SJCRH30 (cell line): ENCODE data around the gene OXT. TPM values are rescaled to one million over a fixed set of nuclear protein-coding genes. Genes with fewer than 3 reads are reported as not detected.

Source experiments
- DNase-seq, 2 experiments: peaks; one replicate each; pipeline ENCODE4 v3.0.0-alpha.2; 2015 to 2020
- H3K27ac ChIP-seq: fragments of 250-450 bp; sonication (Bioruptor Pico); 2 replicates; pipeline ENCODE4 v1.5.1; 2020; ENCODE audit warnings: mild to moderate bottlenecking, moderate library complexity
- H3K27me3 ChIP-seq: fragments of 250-450 bp; sonication (Bioruptor Pico); 2 replicates; pipeline ENCODE4 v1.5.1; 2020; ENCODE audit warnings: mild to moderate bottlenecking, moderate library complexity
- H3K36me3 ChIP-seq: fragments of 250-450 bp; sonication (Bioruptor Pico); 2 replicates; pipeline ENCODE4 v1.5.1; 2020; ENCODE audit warnings: mild to moderate bottlenecking, moderate library complexity
- H3K4me1 ChIP-seq: fragments of 250-450 bp; sonication (Bioruptor Pico); 2 replicates; pipeline ENCODE4 v1.5.1; 2020; ENCODE audit warnings: mild to moderate bottlenecking, moderate library complexity
- H3K4me3 ChIP-seq: fragments of 250-450 bp; sonication (Bioruptor Pico); 2 replicates; pipeline ENCODE4 v1.5.1; 2020; ENCODE audit warnings: mild to moderate bottlenecking, moderate library complexity
- H3K9me3 ChIP-seq: fragments of 250-450 bp; sonication (Bioruptor Pico); replicated peaks from 2 replicates; pipeline ENCODE4 v1.5.1; 2020; ENCODE audit warnings: mild to moderate bottlenecking, moderate library complexity
- total RNA-seq: library from RNA; depleted of rRNA; stranded (reverse); fragments of >200 nt; shearing (Covaris generic); gene quantifications from 2 replicates; pipeline ENCODE4 v1.2.3, GENCODE V29; 2014

OXT gene
- total RNA-seq, 1 experiment from 2014 or later = not detected

DNA sequence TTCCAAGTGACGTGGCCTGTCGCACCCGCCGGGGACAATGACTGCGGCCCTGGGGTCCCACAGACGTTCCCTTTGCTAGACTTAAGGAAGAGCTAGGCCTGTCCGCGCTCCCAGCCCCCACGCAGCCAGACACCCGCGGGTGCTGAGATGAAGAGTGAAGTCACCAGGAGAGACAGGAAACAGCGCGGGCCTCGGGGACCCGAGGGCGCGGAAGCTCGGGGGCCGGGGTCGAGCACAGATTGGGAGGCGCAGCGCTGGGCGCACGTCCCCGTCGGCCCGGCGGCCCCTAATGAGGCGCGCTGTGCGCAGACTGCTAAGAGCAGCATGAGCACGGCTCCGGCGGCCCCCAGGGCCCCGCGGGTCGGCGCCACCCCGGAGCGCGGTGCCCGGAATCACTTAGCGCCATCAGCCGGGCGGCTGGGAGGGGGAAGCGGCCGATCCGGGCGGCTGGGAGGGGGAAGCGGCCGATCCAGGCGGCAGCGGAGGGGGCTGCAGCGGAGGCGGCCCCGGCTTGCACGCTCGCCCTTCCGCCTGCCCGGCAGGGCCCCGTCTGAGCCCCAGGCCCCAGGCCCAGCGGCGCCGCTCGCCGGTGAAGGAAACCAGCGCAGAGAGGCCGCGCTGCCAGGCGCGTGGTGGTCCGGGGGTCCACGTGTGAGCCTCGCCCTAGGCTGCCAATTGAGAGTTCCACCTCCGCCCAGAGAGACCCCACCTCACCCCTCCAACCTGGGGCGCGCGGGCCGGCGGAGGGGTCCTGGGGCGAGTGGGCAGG is 21.4 kb downstream of the OXT start:
- DNase-seq = no peak
- Histone ChIP-seq H3K4me3 (no peak overlapping the region), H3K27ac (no peak overlapping the region), H3K27me3 (no peaks in the 10 kb centered on the region), H3K36me3 (no peaks in the 10 kb centered on the region), H3K9me3 (no peaks in the 10 kb centered on the region), H3K4me1 (no peaks in the 10 kb centered on the region)

DNA sequence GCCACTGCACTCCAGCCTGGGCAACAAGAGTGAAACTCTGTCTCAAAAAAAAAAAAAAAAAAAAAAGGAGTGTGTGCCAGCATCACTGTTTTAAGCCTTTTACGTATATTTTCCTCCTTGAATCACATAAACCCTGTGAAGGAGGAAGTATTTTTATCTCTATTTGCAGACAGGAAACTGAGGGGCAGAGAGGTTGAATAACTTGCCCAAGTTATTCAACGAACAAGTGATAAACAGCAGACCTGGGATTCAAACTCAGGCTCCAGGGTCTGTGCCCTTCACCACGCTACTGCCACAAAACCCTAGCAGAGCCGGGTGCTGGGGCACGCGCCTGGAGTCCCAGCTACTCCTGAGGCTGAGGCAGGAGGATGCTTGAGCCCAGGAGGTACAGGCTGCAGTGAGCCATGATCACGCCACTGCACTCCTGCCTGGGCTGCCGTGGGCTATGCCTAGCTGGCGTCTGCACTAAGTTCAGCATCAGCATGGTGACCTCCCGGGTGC is 22.5 kb downstream of the OXT start:
- Histone ChIP-seq H3K9me3 (no peaks in the 10 kb centered on the region), H3K4me1 (no peaks in the 10 kb centered on the region), H3K4me3 (no peak overlapping the region), H3K36me3 (no peaks in the 10 kb centered on the region), H3K27me3 (no peaks in the 10 kb centered on the region), H3K27ac (no peak overlapping the region)
- DNase-seq = no peak

GRCh38 chr20:3094848-3095629 is 23.6 kb downstream of the OXT start:
- no peaks in the 10 kb centered on the region for H3K4me1 ChIP-seq
- no peak overlapping the region for H3K27ac ChIP-seq
- no peaks in the 10 kb centered on the region for H3K36me3 ChIP-seq
- H3K9me3 ChIP-seq = no peaks in the 10 kb centered on the region
- no peak for DNase-seq
- H3K4me3 ChIP-seq = no peak overlapping the region
- no peaks in the 10 kb centered on the region for H3K27me3 ChIP-seq

DNA sequence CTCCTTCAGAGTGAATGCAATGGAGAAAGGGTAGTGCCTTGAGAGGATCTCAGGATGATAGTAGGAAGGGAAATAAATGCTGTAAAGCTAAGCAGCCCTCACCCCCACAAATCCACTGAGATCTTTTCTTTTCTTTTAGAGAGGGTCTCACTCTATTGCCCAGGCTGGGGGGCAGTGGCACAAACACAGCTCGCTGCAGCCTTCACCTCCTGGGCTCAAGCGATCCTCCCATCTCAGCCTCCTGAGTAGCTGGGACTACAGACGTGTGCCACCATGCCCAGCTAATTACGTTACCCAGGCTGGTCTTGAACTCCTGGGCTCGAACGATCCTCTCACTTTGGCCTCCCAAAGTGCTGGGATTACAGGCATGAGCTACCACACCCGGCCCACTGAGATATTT is 29.1 kb downstream of the OXT start:
- no peaks in the 10 kb centered on the region for H3K27me3 ChIP-seq

DNA sequence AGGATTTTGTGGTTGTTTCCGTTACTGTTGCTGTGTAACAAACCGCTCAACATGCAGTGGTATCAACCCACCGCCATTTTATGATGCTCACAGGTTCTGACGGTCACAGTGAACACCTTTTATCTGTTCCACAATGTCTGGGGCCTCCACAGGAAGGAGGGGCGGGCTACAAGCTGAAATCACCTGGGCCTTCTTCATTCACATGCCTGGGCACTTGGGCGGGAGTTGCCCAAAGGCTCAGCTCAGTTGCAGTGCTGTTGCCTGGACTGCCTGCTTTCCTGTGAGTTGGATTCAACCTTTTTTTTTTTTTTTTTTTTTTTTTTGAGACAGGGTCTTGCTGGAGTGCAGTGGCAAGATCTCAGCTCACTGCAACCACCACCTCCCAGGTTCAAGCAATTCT is 29.8 kb downstream of the OXT start:
- Histone ChIP-seq H3K36me3 (no peaks in the 10 kb centered on the region), H3K4me3 (no peak overlapping the region), H3K4me1 (no peaks in the 10 kb centered on the region), H3K27ac (no peak overlapping the region), H3K9me3 (no peaks in the 10 kb centered on the region), H3K27me3 (no peaks in the 10 kb centered on the region)
- DNase-seq = no peak

More for the DNA sequence above, 29.1 kb downstream of the OXT start:
- Histone ChIP-seq H3K9me3 (no peaks in the 10 kb centered on the region), H3K4me3 (no peak overlapping the region), H3K4me1 (no peaks in the 10 kb centered on the region), H3K36me3 (no peaks in the 10 kb centered on the region), H3K27ac (no peak overlapping the region)
- no peak for DNase-seq

DNA sequence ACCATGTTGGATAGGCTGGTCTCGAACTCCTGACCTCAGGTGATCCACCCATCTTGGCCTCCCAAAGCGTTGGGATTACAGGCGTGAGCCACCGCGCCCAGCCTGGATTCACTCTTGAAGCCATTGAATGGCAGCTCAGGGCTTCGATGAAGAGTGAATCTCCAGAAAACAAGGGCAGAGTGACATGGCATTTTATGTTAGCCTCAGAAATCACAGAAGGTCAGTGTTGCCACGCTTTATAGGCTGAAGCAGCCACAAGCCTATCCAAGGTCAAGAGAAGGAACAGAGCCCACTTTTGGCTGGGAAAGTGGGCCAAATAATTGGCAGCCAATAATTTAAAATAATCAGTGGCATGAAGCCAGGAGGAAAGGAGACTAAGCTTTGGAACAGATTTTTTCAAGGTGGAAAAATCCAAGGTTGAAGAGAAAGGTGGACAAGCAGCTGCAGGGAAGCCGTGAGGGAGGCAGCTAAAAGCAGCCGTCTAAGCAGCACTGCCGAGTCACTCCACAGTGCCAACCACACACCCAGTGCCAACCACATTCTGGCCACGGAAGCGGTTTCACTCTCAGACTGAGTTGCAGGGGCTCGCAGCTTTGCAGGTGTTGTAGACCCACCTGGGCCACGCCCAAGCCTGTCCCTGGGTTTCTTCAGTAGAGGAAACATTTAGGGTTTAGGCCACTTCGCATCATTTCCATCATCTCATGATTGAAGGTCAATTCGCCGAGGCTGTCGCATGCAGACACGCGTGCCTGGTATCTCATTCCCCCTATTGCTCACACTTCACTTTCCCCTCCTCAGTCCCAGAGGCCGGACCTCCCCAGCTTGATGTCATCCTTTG is 30.5 kb downstream of the OXT start:
- Histone ChIP-seq H3K4me3 (no peak overlapping the region), H3K4me1 (no peaks in the 10 kb centered on the region), H3K36me3 (no peaks in the 10 kb centered on the region), H3K9me3 (no peaks in the 10 kb centered on the region), H3K27ac (no peak overlapping the region), H3K27me3 (no peaks in the 10 kb centered on the region)
- DNase-seq = no peak

GRCh38 chr20:3102575-3103368 is 31.4 kb downstream of the OXT start:
- Histone ChIP-seq H3K9me3 (no peaks in the 10 kb centered on the region), H3K4me3 (no peak overlapping the region), H3K4me1 (no peaks in the 10 kb centered on the region), H3K27me3 (no peaks in the 10 kb centered on the region), H3K36me3 (no peaks in the 10 kb centered on the region), H3K27ac (no peak overlapping the region)
- no peak for DNase-seq

DNA sequence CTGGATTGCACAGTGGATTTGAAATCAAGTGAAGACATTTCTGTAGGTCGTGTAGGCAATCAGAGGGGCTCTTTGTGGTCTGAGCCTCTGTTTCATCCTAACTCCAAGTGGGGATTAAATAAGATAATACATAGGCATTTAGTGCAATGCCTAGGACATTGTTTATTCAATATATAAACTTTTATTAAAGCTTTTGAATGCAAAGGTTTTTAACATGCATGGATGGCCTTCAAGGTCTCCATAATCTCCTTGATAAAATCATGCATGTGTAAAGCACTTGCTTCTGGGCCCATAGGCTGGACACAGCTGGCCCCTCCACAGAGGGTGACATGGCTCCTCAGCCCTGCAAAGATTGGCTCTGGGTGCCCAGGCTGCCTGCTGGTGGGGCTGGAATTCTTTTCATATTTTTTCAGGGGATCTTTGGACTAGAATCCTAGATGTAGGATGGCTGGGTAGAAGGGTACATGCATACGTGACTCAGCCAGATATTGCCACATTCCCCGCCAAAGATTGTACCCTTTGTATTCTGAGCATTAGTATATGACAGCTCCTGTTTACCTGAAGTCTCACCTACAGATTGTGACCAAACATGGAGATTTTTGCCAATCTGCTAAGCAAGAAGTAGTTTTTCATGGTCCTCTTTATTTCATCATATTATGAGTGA is 32.1 kb downstream of the OXT start:
- no peak for DNase-seq
- H3K9me3 ChIP-seq = no peaks in the 10 kb centered on the region
- H3K4me1 ChIP-seq = no peaks in the 10 kb centered on the region
- H3K4me3 ChIP-seq = no peak overlapping the region
- H3K36me3 ChIP-seq = no peaks in the 10 kb centered on the region
- no peak overlapping the region for H3K27ac ChIP-seq
- H3K27me3 ChIP-seq = no peaks in the 10 kb centered on the region

- no peaks in the 10 kb centered on the region for H3K36me3 ChIP-seq
- no peak overlapping the region for H3K27ac ChIP-seq
- no peak overlapping the region for H3K4me3 ChIP-seq
- H3K9me3 ChIP-seq = no peaks in the 10 kb centered on the region
- DNase-seq = no peak
- no peaks in the 10 kb centered on the region for H3K27me3 ChIP-seq
- no peaks in the 10 kb centered on the region for H3K4me1 ChIP-seq
These were observed 34.1 kb downstream of the OXT start for GRCh38 chr20:3105256-3106137.

DNA sequence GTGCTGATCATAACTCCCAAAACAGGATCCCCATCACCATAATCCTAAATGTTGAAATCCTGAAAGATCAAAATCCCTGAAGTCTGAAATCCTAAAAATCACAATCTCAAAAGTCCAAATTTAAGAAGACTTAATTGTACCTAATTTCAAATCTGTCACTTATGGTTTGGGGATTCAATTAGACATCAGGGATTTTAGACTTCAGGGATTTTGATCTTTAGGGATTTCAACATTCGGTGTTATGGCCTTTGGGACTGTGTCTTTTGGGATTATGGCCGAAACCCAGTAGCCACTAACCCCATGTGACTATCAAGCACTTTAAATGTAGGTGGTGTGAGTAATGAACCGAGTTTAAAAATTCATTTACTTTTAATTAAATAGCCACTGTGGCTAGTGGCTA is 34.8 kb downstream of the OXT start:
- Histone ChIP-seq H3K9me3 (no peaks in the 10 kb centered on the region), H3K36me3 (no peaks in the 10 kb centered on the region), H3K27me3 (no peaks in the 10 kb centered on the region), H3K4me3 (no peak overlapping the region), H3K27ac (no peak overlapping the region), H3K4me1 (no peaks in the 10 kb centered on the region)
- no peak for DNase-seq

GRCh38 chr20:3106658-3107463 is 35.4 kb downstream of the OXT start:
- H3K4me1 ChIP-seq = no peaks in the 10 kb centered on the region
- DNase-seq = no peak
- H3K27ac ChIP-seq = no peak overlapping the region
- no peaks in the 10 kb centered on the region for H3K27me3 ChIP-seq
- no peaks in the 10 kb centered on the region for H3K36me3 ChIP-seq
- no peak overlapping the region for H3K4me3 ChIP-seq
- no peaks in the 10 kb centered on the region for H3K9me3 ChIP-seq

- Histone ChIP-seq H3K27ac (no peak overlapping the region), H3K4me3 (no peak overlapping the region), H3K27me3 (no peaks in the 10 kb centered on the region), H3K36me3 (no peaks in the 10 kb centered on the region), H3K4me1 (no peaks in the 10 kb centered on the region), H3K9me3 (no peaks in the 10 kb centered on the region)
- DNase-seq = no peak
These were observed 36.1 kb downstream of the OXT start for GRCh38 chr20:3107464-3108025.
